HEK293 (cell line): ENCODE results near the gene ZNF607.

Experiments
- EGR2 ChIP-seq: fragments of 450-650 bp; formaldehyde crosslinking; IDR thresholded peaks from 2 replicates; pipeline ENCODE4 v1.5.1; 2016; ENCODE audit warnings: low read depth, missing biosample characterization, missing genetic modification characterization
- FEZF1 ChIP-seq: fragments of 450-650 bp; formaldehyde crosslinking; IDR thresholded peaks from 2 replicates; pipeline ENCODE4 v1.5.1; 2016; ENCODE audit warnings: missing biosample characterization, missing genetic modification characterization
- GLI2 ChIP-seq: fragments of 450-650 bp; formaldehyde crosslinking; IDR thresholded peaks from 2 replicates; pipeline ENCODE4; 2017; ENCODE audit warnings: missing biosample characterization, missing genetic modification characterization, low read depth, borderline replicate concordance
- HIC1 ChIP-seq: fragments of 450-650 bp; formaldehyde crosslinking; IDR thresholded peaks from 2 replicates; pipeline ENCODE4 v1.5.1; 2016; ENCODE audit warnings: missing biosample characterization, missing genetic modification characterization
- KLF10 ChIP-seq: fragments of 450-650 bp; IDR thresholded peaks from 2 replicates; pipeline ENCODE4 v1.5.1; 2018; ENCODE audit warnings: missing biosample characterization, mild to moderate bottlenecking, missing genetic modification characterization
- PRDM6 ChIP-seq: fragments of 450-650 bp; formaldehyde crosslinking; IDR thresholded peaks from 2 replicates; pipeline ENCODE4 v1.5.1; 2017; ENCODE audit warnings: missing biosample characterization, missing genetic modification characterization
- SALL2 ChIP-seq: fragments of 450-650 bp; formaldehyde crosslinking; IDR thresholded peaks from 2 replicates; pipeline ENCODE4 v1.5.0; 2017; ENCODE audit warnings: missing biosample characterization, mild to moderate bottlenecking, missing genetic modification characterization, borderline replicate concordance
- SP7 ChIP-seq: fragments of 450-650 bp; formaldehyde crosslinking; IDR thresholded peaks from 2 replicates; pipeline ENCODE4 v1.5.1; 2016; ENCODE audit warnings: missing biosample characterization, missing genetic modification characterization
- TCF7L2 ChIP-seq: IDR thresholded peaks from 2 replicates; pipeline ENCODE4 v1.6.1; 2011; ENCODE audit warnings: low read depth, mild to moderate bottlenecking, inconsistent platforms, low read length, moderate library complexity, borderline replicate concordance
- ZBTB6 ChIP-seq: fragments of 450-650 bp; formaldehyde crosslinking; IDR thresholded peaks from 2 replicates; pipeline ENCODE4 v1.5.1; 2017; ENCODE audit warnings: missing biosample characterization, missing genetic modification characterization
- ZFP41 ChIP-seq: fragments of 450-650 bp; formaldehyde crosslinking; IDR thresholded peaks from 2 replicates; pipeline ENCODE4 v1.5.1; 2016; ENCODE audit warnings: missing biosample characterization, missing genetic modification characterization, borderline replicate concordance
- ZNF155 ChIP-seq: fragments of 450-650 bp; formaldehyde crosslinking; IDR thresholded peaks from 2 replicates; pipeline ENCODE4 v1.5.1; 2016; ENCODE audit warnings: missing biosample characterization, missing genetic modification characterization
- ZNF157 ChIP-seq: fragments of 450-650 bp; formaldehyde crosslinking; IDR thresholded peaks from 2 replicates; pipeline ENCODE4 v1.5.1; 2016; ENCODE audit warnings: missing biosample characterization, missing genetic modification characterization
- ZNF175 ChIP-seq: fragments of 450-650 bp; formaldehyde crosslinking; IDR thresholded peaks from 2 replicates; pipeline ENCODE4 v1.5.1; 2016; ENCODE audit warnings: missing biosample characterization, missing genetic modification characterization
- ZNF202 ChIP-seq: fragments of 450-650 bp; formaldehyde crosslinking; IDR thresholded peaks from 2 replicates; pipeline ENCODE4 v1.5.1; 2016; ENCODE audit warnings: missing biosample characterization, missing genetic modification characterization, borderline replicate concordance
- ZNF223 ChIP-seq: fragments of 450-650 bp; formaldehyde crosslinking; IDR thresholded peaks from 2 replicates; pipeline ENCODE4 v1.5.1; 2016; ENCODE audit warnings: missing biosample characterization, missing genetic modification characterization
- ZNF23 ChIP-seq: fragments of 450-650 bp; formaldehyde crosslinking; IDR thresholded peaks from 2 replicates; pipeline ENCODE4 v1.5.1; 2016; ENCODE audit warnings: missing biosample characterization, missing genetic modification characterization, borderline replicate concordance
- ZNF423 ChIP-seq: fragments of 450-650 bp; formaldehyde crosslinking; IDR thresholded peaks from 2 replicates; pipeline ENCODE4 v1.5.1; 2016; ENCODE audit warnings: missing biosample characterization, missing genetic modification characterization
- ZNF48 ChIP-seq: fragments of 450-650 bp; formaldehyde crosslinking; IDR thresholded peaks from 2 replicates; pipeline ENCODE4 v1.5.1; 2016; ENCODE audit warnings: missing biosample characterization, missing genetic modification characterization
- ZNF513 ChIP-seq: fragments of 450-650 bp; IDR thresholded peaks from 2 replicates; pipeline ENCODE4 v1.5.1; 2018; ENCODE audit warnings: missing biosample characterization, missing genetic modification characterization
- ZNF514 ChIP-seq: fragments of 450-650 bp; formaldehyde crosslinking; IDR thresholded peaks from 2 replicates; pipeline ENCODE4 v1.5.1; 2016; ENCODE audit warnings: missing biosample characterization, missing genetic modification characterization
- ZNF548 ChIP-seq: fragments of 450-650 bp; formaldehyde crosslinking; IDR thresholded peaks from 2 replicates; pipeline ENCODE4 v1.5.1; 2016; ENCODE audit warnings: missing biosample characterization, missing genetic modification characterization
- ZNF585B ChIP-seq: fragments of 450-650 bp; formaldehyde crosslinking; IDR thresholded peaks from 2 replicates; pipeline ENCODE4 v1.5.1; 2016; ENCODE audit warnings: missing biosample characterization, missing genetic modification characterization
- ZNF654 ChIP-seq: fragments of 450-650 bp; formaldehyde crosslinking; IDR thresholded peaks from 2 replicates; pipeline ENCODE4 v1.5.1; 2016; ENCODE audit warnings: low read depth, missing biosample characterization, missing genetic modification characterization
- ZNF664 ChIP-seq: fragments of 450-650 bp; formaldehyde crosslinking; IDR thresholded peaks from 2 replicates; pipeline ENCODE4 v1.5.1; 2016; ENCODE audit warnings: missing biosample characterization, missing genetic modification characterization
- ZSCAN4 ChIP-seq: fragments of 450-650 bp; formaldehyde crosslinking; IDR thresholded peaks from 2 replicates; pipeline ENCODE4 v1.5.1; 2017; ENCODE audit warnings: missing biosample characterization, missing genetic modification characterization
- TF ChIP-seq, protein P1 (sequence below): fragments of 450-650 bp; formaldehyde crosslinking; IDR thresholded peaks from 2 replicates; pipeline ENCODE4 v1.5.1; 2016; ENCODE audit warnings: missing biosample characterization, missing genetic modification characterization
- TF ChIP-seq, protein P2 (sequence below): fragments of 450-650 bp; formaldehyde crosslinking; IDR thresholded peaks from 2 replicates; pipeline ENCODE4 v1.5.1; 2016; ENCODE audit warnings: missing biosample characterization, missing genetic modification characterization

The ZNF607 gene

DNA sequence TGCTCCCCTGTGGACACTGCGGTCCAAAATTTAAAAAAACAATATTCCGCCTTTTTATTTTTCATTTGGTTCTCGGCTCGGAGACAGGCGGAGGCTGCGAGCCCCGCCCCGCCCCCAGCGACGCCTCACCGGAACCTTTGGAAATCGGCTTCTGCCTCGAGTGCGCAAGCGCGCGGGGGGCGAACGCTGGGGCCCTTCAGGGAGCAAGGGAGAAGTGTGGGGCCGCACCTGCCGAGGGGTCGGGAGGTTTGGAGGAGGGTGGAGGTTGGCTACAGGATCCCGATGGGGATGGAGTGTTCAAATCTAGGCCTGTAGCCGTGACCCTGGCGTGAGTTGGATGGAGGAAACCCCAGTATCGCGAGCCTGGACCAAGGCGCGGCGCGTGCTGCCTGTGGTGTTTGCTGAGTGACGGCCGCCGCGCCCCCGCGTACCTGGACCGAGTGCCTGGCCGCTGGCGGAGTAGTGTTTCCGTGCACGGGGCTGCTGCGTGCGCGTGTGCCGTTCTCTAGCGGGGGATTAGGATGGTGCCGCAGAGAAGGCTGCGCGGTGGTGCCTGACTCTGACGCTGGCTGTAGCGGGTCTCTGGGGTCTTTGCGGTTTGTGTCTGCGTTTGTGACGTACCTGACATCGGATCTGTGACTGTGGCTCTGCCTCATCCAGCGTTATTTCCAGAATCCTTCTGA lies 63.7 kb downstream of the ZNF607 start (continued):
- TF ChIP-seq ZNF654 (tag by site-specific recombination) (no peak), ZNF514 (no peak), ZNF664 (tag by site-specific recombination) (peak; percentile 5; the same call in 1 of the 2 replicates), TCF7L2 (no peak), HIC1 (tag by site-specific recombination) (peak; percentile 77; the same call in 1 of the 2 replicates), ZNF513 (tag by site-specific recombination) (no peak; the same call in 1 of the 2 replicates), ZNF23 (tag by site-specific recombination) (no peak; the same call in 1 of the 2 replicates), ZNF48 (tag by site-specific recombination) (no peak), SP7 (tag by site-specific recombination) (peak; percentile 98), ZNF202 (no peak), ZNF223 (tag by site-specific recombination) (peak; percentile 92; the same call in 1 of the 2 replicates), KLF10 (tag by site-specific recombination) (peak; percentile 80), ZNF155 (tag by site-specific recombination) (no peak; the same call in 1 of the 2 replicates), PRDM6 (no peak), GLI2 (tag by site-specific recombination) (no peak), ZFP41 (tag by site-specific recombination) (no peak), EGR2 (peak; percentile 83), ZNF157 (tag by site-specific recombination) (no peak; the same call in 1 of the 2 replicates), ZBTB6 (0 out of 2 replicates have a peak, but pooled peaks have one; percentile 2), ZNF548 (tag by site-specific recombination) (peak; percentile 67; the same call in 1 of the 2 replicates), SALL2 (no peak), ZNF175 (tag by site-specific recombination) (no peak), ZNF423 (tag by site-specific recombination) (peak; percentile 51; the same call in 1 of the 2 replicates), FEZF1 (tag by site-specific recombination) (peak; percentile 65), ZSCAN4 (tag by site-specific recombination) (peak; percentile 87), ZNF585B (tag by site-specific recombination) (peak; percentile 53; the same call in 1 of the 2 replicates)
- TF ChIP-seq, protein P1, sequence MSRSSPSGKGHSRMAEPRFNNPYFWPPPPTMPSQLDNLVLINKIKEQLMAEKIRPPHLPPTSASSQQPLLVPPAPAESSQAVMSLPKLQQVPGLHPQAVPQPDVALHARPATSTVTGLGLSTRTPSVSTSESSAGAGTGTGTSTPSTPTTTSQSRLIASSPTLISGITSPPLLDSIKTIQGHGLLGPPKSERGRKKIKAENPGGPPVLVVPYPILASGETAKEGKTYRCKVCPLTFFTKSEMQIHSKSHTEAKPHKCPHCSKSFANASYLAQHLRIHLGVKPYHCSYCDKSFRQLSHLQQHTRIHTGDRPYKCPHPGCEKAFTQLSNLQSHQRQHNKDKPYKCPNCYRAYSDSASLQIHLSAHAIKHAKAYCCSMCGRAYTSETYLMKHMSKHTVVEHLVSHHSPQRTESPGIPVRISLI (tag by site-specific recombination) = no peak; the same call in 1 of the 2 replicates
- TF ChIP-seq, protein P2, sequence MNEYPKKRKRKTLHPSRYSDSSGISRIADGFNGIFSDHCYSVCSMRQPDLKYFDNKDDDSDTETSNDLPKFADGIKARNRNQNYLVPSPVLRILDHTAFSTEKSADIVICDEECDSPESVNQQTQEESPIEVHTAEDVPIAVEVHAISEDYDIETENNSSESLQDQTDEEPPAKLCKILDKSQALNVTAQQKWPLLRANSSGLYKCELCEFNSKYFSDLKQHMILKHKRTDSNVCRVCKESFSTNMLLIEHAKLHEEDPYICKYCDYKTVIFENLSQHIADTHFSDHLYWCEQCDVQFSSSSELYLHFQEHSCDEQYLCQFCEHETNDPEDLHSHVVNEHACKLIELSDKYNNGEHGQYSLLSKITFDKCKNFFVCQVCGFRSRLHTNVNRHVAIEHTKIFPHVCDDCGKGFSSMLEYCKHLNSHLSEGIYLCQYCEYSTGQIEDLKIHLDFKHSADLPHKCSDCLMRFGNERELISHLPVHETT (tag by site-specific recombination) = peak; percentile 95
